ENCODE measurements around the gene SLC6A13. TPM values are rescaled to one million over a fixed set of nuclear protein-coding genes. Genes with fewer than 3 reads are reported as not detected.
"Not testable (repeated sequence)": the region's sequence is repeated elsewhere in the genome, so short reads cannot be mapped to it uniquely, and the experiment has no call there.

The SLC6A13 gene
- total and polyA plus RNA-seq, 7 donors: 0.07 to 1.6 (median 0.50) TPM; not detected in 1

DNA sequence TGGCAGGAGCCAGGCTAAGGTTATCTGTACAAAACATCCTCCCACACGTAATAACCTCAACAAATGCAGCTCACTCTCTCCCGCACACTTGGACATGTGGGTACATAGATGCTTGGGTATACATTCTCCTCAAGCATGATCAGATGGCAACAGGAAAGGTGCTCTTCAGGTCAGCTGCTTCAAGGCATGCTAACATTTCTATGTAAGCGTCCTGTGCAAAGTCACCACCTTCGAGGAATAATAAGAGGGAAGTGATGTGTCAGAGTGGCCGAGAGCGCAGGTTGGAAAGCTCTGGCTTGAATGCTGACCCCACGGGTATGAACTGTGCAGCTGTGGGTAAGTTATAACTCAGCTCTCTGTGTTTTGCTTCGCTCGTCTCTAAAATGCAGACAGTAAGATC is 24.5 kb downstream of the SLC6A13 start:
- Histone ChIP-seq H3K36me3 (ENCODE audit: insufficient read depth in 1 of 2, low read depth in 1 of 2) (no peaks in the 10 kb centered on the region), H3K27me3 (ENCODE audit: insufficient read depth in 3 of 3, low read length in 2 of 3) (no peaks in the 10 kb centered on the region), H3K9me3 (no peaks in the 10 kb centered on the region), H3K4me1 (peaks cover 9% of the 10 kb centered on the region), H3K27ac (no peak overlapping the region), H3K4me3 (no peak overlapping the region)
- WGBS, 3 donors: 84 to 88% (median 87%) methylated on average over 9 of the region's 9 CpGs
- TF ChIP-seq, protein P1, sequence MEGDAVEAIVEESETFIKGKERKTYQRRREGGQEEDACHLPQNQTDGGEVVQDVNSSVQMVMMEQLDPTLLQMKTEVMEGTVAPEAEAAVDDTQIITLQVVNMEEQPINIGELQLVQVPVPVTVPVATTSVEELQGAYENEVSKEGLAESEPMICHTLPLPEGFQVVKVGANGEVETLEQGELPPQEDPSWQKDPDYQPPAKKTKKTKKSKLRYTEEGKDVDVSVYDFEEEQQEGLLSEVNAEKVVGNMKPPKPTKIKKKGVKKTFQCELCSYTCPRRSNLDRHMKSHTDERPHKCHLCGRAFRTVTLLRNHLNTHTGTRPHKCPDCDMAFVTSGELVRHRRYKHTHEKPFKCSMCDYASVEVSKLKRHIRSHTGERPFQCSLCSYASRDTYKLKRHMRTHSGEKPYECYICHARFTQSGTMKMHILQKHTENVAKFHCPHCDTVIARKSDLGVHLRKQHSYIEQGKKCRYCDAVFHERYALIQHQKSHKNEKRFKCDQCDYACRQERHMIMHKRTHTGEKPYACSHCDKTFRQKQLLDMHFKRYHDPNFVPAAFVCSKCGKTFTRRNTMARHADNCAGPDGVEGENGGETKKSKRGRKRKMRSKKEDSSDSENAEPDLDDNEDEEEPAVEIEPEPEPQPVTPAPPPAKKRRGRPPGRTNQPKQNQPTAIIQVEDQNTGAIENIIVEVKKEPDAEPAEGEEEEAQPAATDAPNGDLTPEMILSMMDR (IDR thresholded peaks at IDR 0.05): no peak
- intact Hi-C loops (cut with DNase I): no loop called here
- no peak for DNase-seq
- no peak for ATAC-seq

DNA sequence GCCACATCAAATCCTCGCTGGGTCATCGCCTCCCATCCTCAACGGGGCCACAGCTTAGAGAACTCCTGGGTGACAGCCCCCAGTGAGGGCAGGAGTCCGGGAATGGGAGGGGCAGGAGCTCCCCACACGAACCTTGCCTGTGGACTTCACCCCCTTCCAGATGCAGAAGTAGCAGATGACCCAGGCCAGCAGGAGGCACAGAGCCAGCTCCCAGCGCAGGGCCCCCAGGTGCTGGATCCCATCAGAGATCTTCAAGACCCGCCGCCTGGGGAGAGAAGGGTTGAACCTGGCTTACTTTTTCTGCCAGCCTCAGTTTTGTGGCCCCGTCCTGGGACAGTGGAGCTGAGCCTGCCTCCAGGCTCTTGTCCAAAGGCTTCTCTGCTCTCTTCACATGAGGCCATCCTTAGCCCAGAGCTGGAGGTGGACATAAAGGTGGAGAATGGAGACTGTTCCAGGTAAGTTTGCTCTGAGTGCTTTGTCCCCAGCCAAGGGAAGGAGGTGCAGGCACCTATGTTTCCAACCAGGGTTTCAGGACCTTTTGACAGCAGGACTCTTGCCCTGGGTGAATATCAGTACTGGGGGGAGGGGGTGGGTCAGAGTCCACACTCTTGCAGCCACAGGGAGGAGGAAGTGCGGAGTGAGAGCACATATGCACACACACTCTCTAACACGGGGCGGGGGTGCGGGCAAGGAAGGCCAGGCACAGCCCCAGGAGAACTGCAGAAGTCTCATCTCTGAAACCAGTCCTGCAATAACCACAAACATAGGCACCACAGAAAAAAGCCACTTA is 25.4 kb downstream of the SLC6A13 start:
- H3K4me3 ChIP-seq: no peak overlapping the region
- no peaks in the 10 kb centered on the region for H3K9me3 ChIP-seq
- TF ChIP-seq, protein P1 (IDR thresholded peaks at IDR 0.05): no peak
- no peaks in the 10 kb centered on the region for H3K27me3 ChIP-seq (ENCODE audit: insufficient read depth in 3 of 3, low read length in 2 of 3)
- H3K4me1 ChIP-seq: peaks cover 17% of the 10 kb centered on the region
- intact Hi-C loops (cut with DNase I): no loop called here
- H3K36me3 ChIP-seq (ENCODE audit: insufficient read depth in 1 of 2, low read depth in 1 of 2): no peaks in the 10 kb centered on the region
- 84 to 89% (median 88%) methylated on average over 13 of the region's 13 CpGs for WGBS, 3 donors
- H3K27ac ChIP-seq: no peak overlapping the region
- ATAC-seq: no peak
- DNase-seq: no peak

DNA sequence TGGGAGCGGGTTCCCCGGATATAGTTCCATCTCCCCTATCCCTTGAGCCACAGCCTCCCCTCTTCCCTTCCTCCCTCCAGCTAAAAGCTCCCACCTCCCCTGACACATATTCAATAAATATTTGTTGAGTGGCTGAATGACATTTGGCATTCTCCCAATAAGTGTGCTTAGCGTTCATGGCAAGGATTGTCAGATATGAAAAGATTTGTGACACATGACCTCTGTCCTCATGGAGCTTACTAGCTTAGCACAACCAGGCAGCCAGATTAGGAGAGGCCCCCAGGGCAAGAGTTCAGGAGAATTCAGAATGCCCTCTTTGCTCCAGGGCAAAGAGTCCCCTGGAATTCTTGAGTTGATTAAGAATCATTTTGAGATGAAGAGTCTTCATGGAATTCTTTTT is 26.2 kb downstream of the SLC6A13 start:
- ATAC-seq (no peak), DNase-seq (no peak)
- Histone ChIP-seq H3K9me3 (no peaks in the 10 kb centered on the region), H3K27me3 (ENCODE audit: insufficient read depth in 3 of 3, low read length in 2 of 3) (no peaks in the 10 kb centered on the region), H3K4me1 (peaks cover 17% of the 10 kb centered on the region), H3K36me3 (ENCODE audit: insufficient read depth in 1 of 2, low read depth in 1 of 2) (no peaks in the 10 kb centered on the region), H3K4me3 (no peak overlapping the region), H3K27ac (no peak overlapping the region)
- intact Hi-C loops (cut with DNase I): no loop called here
- TF ChIP-seq, protein P1 (IDR thresholded peaks at IDR 0.05): no peak
- WGBS, 3 donors: 72 to 86% (median 83%) methylated on average over 3 of the region's 3 CpGs

DNA sequence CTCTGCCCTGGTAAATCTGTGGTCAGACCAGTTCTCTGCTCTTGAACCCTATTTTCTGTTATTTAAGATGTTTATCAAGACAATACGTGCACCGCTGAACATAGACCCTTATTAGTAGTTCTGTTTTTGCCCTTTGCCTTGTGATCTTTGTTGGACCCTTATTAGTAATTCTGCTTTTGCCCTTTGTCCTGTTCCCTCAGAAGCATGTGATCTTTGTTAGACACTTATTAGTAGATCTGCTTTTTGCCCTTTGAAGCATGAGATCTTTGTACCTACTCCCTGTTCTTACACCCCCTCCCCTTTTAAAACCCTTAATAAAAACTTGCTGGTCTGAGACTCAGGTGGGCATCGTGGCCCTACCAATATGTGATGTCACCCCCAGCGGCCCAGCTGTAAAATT is 26.7 kb downstream of the SLC6A13 start:
- H3K27ac ChIP-seq; H3K36me3 ChIP-seq (ENCODE audit: insufficient read depth in 1 of 2, low read depth in 1 of 2); H3K4me3 ChIP-seq; DNase-seq; H3K9me3 ChIP-seq; intact Hi-C loops (cut with DNase I); H3K27me3 ChIP-seq (ENCODE audit: insufficient read depth in 3 of 3, low read length in 2 of 3); ATAC-seq: not testable (repeated sequence)
- 84 to 88% (median 85%) methylated on average over 4 of the region's 4 CpGs for WGBS, 3 donors
- peaks cover 17% of the 10 kb centered on the region for H3K4me1 ChIP-seq

DNA sequence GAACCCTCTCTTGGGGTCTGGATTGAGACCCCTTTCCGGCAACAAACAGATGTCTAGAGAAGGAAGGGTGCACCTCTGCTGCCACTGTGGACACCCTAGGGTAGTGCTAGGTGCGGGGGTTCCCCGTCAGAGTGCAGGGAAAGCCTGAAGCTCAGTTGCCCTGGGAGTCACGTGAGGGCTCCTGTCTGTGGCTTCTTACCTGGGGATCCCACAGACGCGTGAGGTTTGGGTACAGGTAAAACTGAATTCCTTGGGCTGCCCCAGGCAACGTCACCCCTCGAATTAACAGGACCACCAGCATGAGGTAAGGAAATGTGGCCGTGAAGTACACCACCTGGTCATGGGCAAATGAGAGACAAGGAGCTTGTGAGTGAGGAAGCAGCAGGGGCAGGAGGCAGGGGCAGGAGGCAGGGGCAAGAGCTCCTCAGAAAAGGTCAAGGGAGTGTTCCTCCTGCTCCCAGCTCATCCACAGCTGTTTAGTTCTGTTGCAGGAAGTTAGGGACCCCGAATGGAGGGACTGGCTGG is 27.7 kb downstream of the SLC6A13 start:
- H3K9me3 ChIP-seq: no peaks in the 10 kb centered on the region
- 91 to 98% (median 96%) methylated on average over 10 of the region's 10 CpGs for WGBS, 3 donors
- H3K36me3 ChIP-seq (ENCODE audit: insufficient read depth in 1 of 2, low read depth in 1 of 2): no peaks in the 10 kb centered on the region
- no peak overlapping the region for H3K27ac ChIP-seq
- H3K27me3 ChIP-seq (ENCODE audit: insufficient read depth in 3 of 3, low read length in 2 of 3): no peaks in the 10 kb centered on the region
- ATAC-seq: no peak
- intact Hi-C loops (cut with DNase I): no loop called here
- no peak for DNase-seq
- H3K4me3 ChIP-seq: no peak overlapping the region
- peaks cover 17% of the 10 kb centered on the region for H3K4me1 ChIP-seq
- TF ChIP-seq, protein P1 (IDR thresholded peaks at IDR 0.05): no peak
